HG03045 (cell line): Measurements from ENCODE around the gene TRABD2B.

Source experiments
- ATAC-seq: cut with Tn5 transposase; IDR thresholded peaks from one replicate; pipeline ENCODE4 v1.9.1; 2021; ENCODE audit warnings: mild to moderate bottlenecking, moderate library complexity; ENCODE audit not compliant: unreplicated experiment

Gene TRABD2B

DNA sequence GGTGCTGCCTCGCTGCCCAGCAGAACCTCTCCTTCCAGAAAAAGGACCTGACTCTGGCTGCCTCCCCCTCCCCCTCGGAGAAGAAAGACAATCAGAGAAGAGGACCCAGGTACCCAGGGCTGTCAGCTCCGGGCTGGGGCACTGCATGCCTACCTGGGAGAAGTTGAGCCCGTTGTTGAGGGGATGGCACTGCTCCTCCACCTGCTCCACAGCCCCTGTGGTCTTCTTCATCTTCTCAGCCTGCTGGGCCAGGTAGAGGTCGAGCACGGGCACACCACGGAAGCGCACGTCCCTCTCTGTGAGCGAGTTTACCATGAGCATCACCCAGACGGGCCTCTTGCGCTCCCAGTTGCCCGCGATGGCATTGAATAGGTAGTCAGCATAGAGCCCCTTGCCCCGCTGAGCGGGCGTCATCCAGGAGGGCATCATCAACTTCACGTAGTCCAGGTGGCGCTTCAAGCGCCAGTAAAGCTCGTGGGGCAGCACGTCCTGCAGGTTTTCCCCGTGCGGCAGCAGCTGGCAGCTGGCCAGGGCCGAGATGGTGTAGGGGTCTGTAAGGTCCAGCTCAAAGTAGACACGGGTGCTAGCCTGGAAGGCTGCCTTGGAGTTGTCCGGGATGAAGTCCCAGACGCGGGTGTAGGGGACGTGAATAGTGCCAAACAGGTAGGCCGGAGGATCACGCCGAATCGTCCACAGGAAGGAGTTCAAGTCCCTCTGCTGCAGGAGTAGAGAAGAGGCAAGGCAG lies 3.1 kb downstream of the TRABD2B start:
- no peak for ATAC-seq

DNA sequence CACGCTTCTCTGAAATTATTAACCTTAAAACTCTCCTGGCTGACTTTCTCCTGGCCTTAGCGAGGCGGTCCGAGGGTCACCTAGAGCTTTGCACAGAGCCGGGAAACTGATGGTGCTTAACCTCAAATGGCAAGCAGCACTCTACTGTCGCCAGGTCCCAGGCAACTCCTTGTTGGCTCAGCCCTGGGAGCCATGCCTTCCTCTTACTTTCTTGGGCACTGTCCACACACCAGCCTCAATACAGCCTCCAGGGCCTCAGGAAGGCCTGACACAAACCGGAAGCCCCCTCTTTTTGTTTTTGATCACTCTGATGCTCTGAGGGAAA lies 3.8 kb downstream of the TRABD2B start:
- no peak for ATAC-seq

DNA sequence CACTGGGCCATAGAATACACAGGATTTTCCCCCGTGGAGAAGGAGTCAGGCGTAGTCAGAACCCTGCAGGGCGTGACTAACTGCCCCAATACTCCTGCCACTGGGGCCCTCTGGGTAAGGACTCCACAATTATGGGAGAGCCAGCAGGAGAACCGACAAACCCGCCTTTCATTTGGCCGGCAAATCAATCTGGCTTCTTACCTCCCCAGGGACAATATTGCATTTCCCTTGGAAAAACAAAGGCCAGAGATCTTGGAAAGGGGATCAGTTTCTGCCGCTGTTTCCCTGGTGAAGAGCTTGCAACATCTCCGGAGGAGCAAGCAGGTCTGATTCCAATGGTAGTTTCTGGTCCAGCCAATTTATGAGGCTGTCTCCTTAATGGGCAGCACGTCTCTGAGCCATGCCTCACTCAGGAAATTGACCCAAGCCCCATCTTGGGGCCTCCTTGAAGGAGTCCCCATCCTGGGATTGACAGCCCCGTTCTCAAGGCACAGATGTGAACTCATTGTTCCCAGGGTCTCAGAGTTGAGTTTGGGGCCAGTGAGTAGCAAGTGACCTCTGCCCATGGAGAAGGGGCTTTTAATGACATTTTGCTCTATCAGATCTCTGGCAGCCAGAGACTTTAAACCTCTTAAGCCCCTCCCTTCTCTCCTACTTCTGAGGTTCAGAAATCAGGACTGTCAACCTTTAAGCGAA lies 4.3 kb downstream of the TRABD2B start:
- no peak for ATAC-seq

DNA sequence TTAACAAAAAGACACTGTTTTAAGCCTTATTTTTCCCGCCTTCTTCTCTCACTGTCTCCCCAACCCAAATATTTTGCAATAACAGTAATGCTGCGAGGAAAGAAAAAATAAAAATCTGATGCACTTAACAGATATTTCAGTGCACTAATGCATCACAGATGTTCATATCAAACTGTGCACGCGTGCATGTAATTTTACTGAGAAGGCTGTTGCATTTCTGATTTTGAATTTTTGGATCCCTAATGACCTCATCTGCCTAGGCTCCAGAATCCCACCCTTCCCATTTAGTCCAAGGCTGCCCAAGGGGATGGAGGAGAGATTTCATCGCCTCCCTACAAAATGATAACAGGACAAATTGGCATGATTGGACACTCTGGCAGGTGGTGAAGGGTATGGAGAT lies 5.5 kb downstream of the TRABD2B start:
- no peak for ATAC-seq

DNA sequence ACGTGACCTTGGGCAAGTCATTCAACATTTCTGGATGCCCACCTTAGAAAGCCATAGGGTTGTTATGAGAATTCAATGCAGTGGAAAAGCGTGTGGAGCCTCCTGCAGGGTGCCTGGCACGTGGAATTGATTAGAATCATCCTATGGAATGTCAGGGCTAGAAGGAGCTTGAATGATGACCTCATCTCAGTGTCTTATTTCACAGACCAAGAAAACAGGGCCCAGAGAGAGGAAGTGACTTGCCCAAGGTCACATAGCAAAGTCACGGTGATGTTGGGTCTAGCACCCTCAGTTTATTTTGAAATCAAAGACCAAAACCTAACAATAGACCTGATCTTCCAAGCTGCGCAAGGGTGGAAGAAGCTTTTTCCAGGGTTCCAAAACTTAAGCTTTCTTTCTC lies 6.0 kb downstream of the TRABD2B start:
- ATAC-seq = no peak

DNA sequence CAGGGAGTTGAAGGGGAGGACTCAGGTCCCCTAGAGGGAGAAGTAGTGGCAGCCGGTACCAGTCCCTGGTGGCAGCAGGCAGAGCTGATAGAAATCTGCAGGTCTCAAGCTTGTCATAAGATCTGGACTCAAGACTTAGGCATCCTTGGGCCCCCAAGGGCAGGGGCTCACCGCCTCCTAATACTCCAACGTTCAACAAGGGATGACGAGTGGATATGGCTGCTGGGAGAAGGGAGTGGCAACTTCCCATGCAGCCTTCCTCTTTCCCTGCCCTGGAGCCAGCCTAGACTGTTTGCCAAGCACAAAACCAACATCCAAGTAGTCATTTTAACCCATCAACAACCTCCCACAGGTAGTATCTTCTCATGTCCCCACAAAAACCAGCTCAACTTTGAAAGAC lies 6.9 kb downstream of the TRABD2B start:
- no peak for ATAC-seq

DNA sequence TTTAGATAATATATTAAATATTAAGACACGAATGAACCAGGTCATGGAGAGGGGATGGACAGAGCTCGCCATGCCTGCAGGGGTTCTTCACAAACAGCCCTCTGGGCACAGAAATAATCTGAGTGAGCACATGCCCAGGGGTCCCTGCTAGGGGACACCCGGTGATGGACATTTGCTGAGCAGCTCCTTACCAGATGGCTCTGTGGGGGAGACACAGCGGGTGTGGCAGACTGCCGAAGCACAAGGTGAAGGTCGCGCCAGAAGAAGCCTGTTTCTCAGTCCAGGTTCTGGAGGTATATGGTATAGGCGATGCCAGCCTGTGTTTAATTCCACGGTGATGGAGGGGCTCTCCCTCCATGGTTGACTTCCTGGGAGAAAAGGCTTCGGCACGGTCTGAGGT lies 9.6 kb downstream of the TRABD2B start:
- no peak for ATAC-seq

DNA sequence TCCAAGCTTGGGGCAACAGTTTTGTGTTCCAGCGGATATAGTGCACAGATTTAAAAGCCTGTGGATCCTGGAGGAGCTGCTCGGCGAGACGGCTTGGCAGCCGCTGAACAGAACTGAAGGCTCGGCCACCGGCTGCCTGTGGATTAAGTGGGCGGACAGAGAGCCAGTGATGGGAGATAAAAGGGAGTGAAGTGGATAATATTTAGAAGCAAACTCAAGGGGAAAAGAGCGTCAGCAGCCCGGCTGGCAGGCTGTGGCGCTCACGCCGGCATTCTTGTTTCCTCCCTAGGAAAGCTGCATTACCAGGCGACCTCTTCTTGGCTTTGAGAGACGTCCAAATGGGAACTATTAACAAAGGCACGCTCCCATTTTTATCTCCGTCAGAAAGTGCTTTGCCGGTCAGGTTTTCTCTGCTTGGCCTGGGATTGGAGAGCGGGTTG lies 10.4 kb downstream of the TRABD2B start:
- no peak for ATAC-seq

DNA sequence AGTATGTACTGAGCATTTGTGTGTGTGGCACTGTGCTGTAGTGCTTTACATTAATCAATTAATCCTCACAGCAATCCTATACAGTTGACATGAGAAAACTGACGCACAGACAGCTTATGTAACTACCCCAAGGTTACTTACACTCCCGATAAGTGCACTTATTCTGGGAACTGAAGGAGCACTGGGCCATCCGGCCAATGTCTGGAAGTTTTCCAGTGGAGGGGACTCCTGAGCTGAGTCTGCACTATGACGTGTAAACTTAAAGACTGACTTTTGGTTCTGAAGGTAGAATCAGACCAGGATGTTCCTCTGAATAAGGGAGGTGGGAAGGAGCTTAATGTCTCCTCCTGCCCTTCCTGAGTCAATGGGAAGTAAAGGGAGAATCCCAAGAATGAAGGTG lies 12.2 kb downstream of the TRABD2B start:
- no peak for ATAC-seq

DNA sequence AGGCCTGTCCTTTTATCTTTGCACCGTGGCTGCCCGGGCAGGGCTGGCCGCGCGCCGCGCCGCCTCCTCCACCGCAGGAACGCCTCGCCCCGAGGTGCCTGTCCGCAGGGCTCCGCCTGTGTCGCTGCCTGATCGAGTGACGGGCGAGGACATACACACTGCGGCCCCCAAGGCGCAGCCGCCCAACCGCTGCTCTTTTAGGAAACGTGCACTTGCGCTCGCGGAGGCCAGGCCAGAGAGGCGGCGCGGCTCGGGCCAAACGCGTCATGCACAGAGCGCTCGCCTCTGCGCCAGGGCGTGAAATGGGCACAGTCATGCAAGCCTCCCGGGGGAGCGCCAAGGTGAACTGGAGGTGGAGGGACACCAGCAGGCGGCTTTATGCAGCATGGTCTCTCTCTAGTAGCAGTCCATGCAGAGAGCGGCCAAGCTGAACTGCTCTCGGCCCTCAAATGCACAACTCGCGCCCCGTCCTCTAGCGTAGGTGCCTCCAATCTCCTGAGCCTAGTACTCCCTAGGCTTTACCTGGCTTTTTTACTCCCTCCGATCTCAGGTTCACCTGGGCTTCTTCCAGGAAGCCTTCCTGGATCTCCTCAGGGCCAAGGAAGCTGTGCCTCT lies 12.9 kb downstream of the TRABD2B start:
- ATAC-seq = no peak

DNA sequence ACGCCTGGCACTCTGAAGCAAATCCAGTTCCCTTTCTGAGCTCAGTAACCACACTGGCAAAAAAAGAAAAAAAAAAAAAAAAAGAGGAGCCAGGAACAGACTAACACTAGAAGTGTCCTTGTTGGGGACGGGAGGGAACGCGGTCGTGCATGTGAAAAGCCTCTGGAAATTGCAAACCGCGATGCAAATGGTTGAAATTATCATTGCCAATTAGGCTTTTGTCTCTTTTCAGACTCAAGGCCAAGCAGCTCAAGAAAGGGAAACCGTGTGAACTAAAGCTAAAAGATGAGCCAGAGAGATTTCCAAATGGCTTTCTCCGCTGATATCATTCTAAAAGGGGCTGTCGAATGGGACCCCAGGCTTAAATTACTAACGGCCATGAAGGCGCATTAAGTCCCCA lies 13.5 kb downstream of the TRABD2B start:
- no peak for ATAC-seq

DNA sequence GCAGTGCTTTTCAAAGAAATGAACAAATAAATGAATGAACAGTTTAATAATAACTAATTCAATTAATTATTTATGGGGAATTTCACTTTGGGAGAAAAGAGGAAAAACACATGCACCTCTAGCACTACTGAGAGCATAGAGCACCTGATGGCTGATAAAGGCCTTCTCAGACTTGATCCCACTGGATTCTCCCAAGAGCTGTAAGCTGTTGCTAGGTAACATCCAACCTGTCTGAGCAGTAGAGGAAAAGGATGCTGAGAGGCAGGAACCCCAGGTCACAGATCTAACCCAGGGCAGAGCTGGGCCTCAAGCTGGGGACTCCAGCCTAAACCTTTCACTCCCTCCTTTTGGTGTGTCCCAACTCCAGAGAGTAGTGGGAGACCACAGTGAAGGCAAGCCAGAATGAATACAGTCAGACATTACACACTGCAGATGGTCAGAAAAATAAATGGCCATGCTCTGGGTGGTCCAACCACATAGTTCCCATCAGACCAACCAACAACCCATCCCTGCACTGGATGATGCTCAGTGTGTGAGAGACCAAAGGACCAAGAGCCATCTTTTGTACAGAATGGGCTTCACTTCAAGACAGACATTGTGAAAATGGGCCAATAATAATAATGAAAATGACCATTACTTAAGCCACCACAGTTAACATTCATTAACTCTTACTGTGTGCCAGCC lies 15.4 kb downstream of the TRABD2B start:
- no peak for ATAC-seq

DNA sequence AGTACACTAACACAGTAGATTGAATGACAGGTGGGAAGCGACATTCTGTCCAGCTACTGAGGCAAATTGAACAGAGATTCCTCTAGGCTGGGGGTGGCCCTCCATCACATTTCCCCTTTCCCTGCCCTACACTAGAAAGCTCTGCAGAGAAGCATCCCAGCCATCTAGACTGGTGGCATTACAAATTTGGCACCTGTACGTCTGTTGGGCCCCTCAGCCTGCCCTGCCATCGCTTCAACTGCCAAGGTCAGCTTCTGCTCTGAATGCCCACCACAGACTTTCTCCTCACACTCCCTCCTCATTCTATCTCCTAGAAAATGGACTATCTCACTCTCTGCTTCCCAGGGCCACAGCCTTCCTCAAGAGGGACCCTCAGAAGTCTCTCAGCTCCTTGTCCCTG lies 16.7 kb downstream of the TRABD2B start:
- no peak for ATAC-seq

DNA sequence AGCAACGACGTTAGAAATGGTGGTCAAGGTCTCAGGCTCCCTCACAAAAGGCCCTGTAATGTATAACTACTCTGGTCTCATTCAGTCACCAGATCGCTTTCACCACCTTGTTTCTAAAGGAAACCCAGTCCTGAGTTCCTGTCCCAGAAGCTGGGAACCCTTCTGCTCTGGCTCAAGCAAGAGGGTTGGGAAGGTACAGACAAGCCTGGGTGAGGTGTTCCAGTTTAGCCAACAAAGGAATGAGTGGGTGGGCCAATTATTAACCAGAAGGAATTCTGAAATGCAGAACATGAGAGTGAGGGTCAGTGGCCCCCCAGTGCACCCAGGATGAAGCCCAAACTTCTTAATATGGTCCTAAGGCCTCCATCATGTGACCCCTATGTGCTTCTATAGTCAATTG lies 17.5 kb downstream of the TRABD2B start:
- no peak for ATAC-seq

DNA sequence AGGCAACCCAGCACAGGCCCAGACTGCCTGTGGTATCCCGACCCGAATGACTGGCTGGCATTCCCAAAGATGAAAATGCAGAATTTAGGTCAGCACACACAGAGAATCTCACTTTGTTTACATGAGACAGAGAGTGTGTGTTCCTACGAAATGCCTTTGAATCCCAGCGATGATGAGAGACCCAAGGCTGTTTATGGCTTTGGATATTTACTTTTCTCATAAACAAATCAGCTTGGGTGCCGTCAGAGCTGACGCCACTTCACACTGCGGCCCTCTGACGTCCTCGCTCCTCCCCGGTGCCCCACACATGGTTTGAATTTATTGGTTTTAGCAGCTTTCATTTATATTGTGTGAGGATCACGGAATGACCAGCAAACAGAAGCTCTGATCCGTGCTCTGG lies 18.7 kb downstream of the TRABD2B start:
- no peak for ATAC-seq

DNA sequence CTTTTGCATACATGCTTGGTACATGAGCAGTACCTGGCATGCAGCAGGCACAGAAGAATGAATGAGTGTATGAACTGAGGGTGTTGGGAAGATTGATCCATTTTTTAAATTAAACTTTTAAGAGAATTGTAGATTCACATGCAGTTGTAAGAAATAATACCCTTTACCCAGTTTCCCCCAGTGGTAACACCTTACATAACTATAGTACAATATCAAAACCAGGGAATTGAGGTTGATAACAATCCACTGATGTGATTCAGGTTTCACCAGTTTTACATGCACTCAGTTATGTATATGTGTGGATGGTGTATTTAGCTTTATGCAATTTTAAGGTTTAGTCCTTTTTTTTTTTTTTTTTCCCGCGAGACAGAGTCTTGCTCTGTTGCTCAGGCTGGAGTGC lies 20.5 kb downstream of the TRABD2B start:
- no peak for ATAC-seq

DNA sequence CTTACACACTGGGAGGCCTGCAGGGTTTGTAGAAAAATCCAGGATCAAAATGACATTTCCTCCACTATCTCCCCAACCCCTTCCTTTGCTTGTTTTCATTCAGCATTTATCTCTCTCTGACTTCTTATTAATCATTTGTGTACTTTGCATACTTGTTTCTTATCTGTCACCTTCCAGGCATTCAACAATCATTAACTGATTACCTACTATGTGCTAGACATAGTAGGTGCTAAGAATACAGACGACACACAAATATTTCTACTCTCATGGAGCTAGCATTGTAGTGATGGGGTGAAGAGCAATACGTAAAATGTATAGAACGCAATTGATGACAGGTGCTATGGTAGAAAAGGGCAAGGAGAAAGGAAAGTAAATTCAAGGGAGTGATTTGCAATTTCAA lies 20.9 kb downstream of the TRABD2B start:
- no peak for ATAC-seq

DNA sequence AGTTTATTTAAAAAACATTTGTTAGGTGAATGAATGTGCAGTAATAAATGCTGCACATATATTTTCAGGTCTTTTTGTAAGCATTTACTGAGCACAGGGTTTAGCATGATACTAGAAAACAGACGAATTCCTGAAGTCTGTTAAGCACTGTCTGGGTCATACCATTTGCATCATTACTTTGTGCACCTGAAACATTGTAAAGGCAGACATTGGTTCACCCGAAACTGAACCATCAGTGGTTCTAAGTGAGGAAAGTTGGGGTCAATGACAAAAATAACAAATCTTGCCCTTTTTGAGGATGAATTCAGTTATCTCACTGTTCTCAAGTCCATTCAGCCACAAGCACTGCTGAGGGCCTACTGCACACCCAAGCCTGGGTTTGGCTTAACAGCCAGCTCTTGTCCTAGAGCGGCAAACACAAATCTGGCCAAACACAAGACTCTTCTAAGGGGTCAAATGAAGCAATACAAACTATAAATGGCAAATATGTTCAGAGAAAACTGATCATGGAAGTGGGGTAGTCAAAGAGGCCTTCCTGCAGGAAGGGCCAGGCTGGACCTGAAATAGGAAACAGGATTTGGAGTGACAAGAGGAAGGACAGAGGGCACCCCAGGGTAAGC lies 21.8 kb downstream of the TRABD2B start:
- no peak for ATAC-seq

DNA sequence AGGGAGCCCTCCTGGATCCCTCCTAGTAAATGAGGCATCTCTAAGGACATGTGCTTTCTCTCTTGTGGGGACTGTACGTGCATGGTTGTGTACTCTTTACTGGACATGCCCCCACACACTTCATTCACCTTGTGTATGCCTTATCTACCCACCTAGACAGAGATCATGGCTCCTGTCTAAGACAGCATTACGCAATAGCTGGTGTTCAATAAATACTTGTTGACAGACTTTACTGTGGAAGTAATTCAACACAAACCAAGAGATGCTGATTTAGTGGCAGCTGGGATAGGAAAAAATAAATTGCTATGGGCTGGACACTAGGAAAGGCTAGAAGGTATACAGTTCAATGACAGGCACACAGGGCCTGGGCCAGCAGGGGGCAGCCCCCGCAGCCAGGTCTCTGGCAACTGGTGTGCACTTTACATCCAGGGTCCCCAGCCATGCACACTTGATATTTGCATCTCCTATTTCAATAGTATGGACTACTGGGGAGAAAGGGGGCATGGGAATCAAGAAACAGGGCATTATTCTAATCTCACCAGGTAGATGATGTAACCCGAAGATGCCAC lies 24.2 kb downstream of the TRABD2B start:
- no peak for ATAC-seq

DNA sequence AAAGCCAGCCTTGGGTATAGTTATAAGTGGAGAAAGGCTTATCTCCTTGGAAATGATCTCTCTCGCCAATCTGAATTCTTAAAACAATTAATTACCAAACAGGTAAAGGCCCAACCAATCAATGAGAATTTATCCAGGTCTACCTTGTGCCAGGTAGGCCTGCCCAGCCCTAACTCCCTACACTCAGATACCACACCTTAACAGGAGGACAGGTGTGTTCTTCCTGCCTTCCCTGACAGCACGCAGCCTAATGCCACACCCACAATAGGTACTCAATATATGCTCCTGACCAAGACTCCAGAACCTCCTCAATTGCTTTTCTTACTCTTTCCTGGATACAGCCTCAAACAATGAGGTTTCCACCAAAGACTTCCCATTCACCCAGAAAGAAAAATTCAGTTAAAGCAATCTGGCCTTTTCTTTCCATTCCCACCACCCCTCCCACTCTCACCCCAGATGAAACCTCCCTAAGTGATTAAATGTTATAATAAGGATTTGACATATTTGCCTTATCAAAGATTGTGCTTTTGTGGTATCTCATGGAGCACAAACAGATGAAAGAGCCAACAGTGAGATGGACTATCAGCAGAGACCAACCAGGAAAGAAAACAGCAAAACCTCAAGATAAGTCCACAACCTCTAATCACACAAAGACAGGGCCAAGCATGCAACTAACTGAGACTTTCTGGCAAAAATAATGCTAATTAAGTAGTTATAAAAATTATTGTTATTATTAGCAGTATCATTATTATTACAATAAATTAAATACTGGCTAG lies 25.6 kb downstream of the TRABD2B start:
- ATAC-seq = no peak
